AG09319 (cell line): Measurements from ENCODE around the gene ANKRD44.

Experiments
- DNase-seq: peaks from one replicate; pipeline ENCODE4 v3.0.0-alpha.2; 2010; ENCODE audit warnings: low read depth; ENCODE audit errors: extremely low read depth
- CTCF ChIP-seq: IDR thresholded peaks from 2 replicates; pipeline ENCODE4 v1.5.1; 2011; ENCODE audit warnings: low read depth, mild to moderate bottlenecking, inconsistent platforms, low read length, moderate library complexity

ANKRD44 gene

GRCh38 chr2:197286805-197287595, 23.6 kb downstream of the ANKRD44 start:
- peak; percentile 54 for DNase-seq
- TF ChIP-seq CTCF: no peak

- no peak for TF ChIP-seq CTCF
- no peak for DNase-seq
Observed at GRCh38 chr2:197285361-197285760, 25.2 kb downstream of the ANKRD44 start.

GRCh38 chr2:197284956-197285355, 25.6 kb downstream of the ANKRD44 start:
- DNase-seq: no peak
- no peak for TF ChIP-seq CTCF

GRCh38 chr2:197281421-197281820, 29.2 kb downstream of the ANKRD44 start:
- DNase-seq: no peak
- no peak for TF ChIP-seq CTCF

GRCh38 chr2:197280015-197280702, 30.4 kb downstream of the ANKRD44 start:
- no peak for TF ChIP-seq CTCF
- DNase-seq: peak; percentile 75

- no peak for TF ChIP-seq CTCF
- no peak for DNase-seq
Observed at GRCh38 chr2:197278799-197279763, 31.5 kb downstream of the ANKRD44 start.

GRCh38 chr2:197277794-197278193, 32.8 kb downstream of the ANKRD44 start:
- no peak for TF ChIP-seq CTCF
- DNase-seq: no peak
